22Rv1 (cell line): ENCODE results near the gene NXPH2.

Experiments used
- ZFX ChIP-seq: fragments of 450-650 bp; IDR thresholded peaks from 2 replicates; pipeline ENCODE4 v1.6.1; 2017; ENCODE audit warnings: antibody characterized with exemption, borderline replicate concordance
- TF ChIP-seq, protein P1 (sequence below): fragments of 450-650 bp; IDR thresholded peaks from 2 replicates; pipeline ENCODE4 v1.5.1; 2017; ENCODE audit warnings: mild to moderate bottlenecking

DNA sequence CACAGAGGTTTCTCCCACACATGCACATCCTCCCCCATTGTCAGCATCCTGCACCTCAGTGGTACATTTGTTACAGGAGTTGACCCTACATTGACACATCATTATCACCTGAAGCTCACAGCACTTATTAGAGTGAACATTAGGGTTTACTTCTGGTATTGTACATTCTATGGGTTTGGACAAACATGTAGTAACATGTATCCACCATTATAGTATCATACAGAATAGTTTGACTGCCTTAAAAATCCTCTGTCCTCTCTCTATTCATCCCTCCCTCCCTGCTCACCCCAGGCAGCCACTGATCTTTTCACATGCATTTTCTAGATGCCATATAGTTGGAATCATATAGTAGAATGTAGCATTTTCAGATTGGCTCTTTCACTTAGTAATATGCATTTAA, 53.5 kb downstream of the NXPH2 start:
- TF ChIP-seq, protein P1, sequence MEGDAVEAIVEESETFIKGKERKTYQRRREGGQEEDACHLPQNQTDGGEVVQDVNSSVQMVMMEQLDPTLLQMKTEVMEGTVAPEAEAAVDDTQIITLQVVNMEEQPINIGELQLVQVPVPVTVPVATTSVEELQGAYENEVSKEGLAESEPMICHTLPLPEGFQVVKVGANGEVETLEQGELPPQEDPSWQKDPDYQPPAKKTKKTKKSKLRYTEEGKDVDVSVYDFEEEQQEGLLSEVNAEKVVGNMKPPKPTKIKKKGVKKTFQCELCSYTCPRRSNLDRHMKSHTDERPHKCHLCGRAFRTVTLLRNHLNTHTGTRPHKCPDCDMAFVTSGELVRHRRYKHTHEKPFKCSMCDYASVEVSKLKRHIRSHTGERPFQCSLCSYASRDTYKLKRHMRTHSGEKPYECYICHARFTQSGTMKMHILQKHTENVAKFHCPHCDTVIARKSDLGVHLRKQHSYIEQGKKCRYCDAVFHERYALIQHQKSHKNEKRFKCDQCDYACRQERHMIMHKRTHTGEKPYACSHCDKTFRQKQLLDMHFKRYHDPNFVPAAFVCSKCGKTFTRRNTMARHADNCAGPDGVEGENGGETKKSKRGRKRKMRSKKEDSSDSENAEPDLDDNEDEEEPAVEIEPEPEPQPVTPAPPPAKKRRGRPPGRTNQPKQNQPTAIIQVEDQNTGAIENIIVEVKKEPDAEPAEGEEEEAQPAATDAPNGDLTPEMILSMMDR: no peak
- TF ChIP-seq ZFX: no peak
